K562 (cell line): ENCODE data around the gene CABLES1.

Source experiments
- HMG20A ChIP-seq: fragments of 450-650 bp; formaldehyde crosslinking; conservative IDR thresholded peaks from 2 replicates; pipeline ENCODE4 v1.4.0; 2020; ENCODE audit warnings: mild to moderate bottlenecking, mixed read lengths
- HSF4 ChIP-seq: fragments of 250-450 bp; sonication (Bioruptor Pico); IDR thresholded peaks from 2 replicates; pipeline ENCODE4 v2.1.2; 2022; ENCODE audit warnings: mild to moderate bottlenecking, moderate library complexity, borderline replicate concordance
- RNF219 ChIP-seq: fragments of 250-450 bp; sonication (Bioruptor Pico); IDR thresholded peaks from 2 replicates; pipeline ENCODE4 v1.5.0; 2022; ENCODE audit warnings: mild to moderate bottlenecking
- TRIM24 ChIP-seq, 2 experiments: fragments of 450-650 bp; IDR thresholded peaks; 2 replicates each; pipeline ENCODE4 v1.6.1; 2016
- XRCC3 ChIP-seq: fragments of 450-650 bp; IDR thresholded peaks from 2 replicates; pipeline ENCODE4 v1.6.1; 2017; ENCODE audit warnings: mild to moderate bottlenecking, moderate library complexity
- TF ChIP-seq, protein P1 (sequence below): fragments of 250-450 bp; sonication (Bioruptor Pico); IDR thresholded peaks from 2 replicates; pipeline ENCODE4 v1.5.0; 2021
- TF ChIP-seq, protein P2 (sequence below): fragments of 150-350 bp; conservative IDR thresholded peaks from 2 replicates; pipeline ENCODE4 v1.6.1; 2014; ENCODE audit warnings: low read length
- TF ChIP-seq, protein P3 (sequence below), 2 experiments: fragments of 450-650 bp; IDR thresholded peaks; 2 replicates each; pipeline ENCODE4 v1.6.1; 2018; ENCODE audit warnings: mild to moderate bottlenecking in 2 of 2, low read depth in 1 of 2; ENCODE audit not compliant: partially characterized antibody in 2 of 2
- TF ChIP-seq, protein P4 (sequence below), 3 experiments: IDR thresholded peaks in 2 of 3; conservative IDR thresholded peaks in 1 of 3; 2 replicates each; pipeline ENCODE4 v1.5.1; 2011 to 2012; ENCODE audit warnings: low read length in 3 of 3, mild to moderate bottlenecking in 3 of 3, control low read depth in 2 of 3, improper control_type of control experiment in 1 of 3, inconsistent platforms in 1 of 3, low read depth in 1 of 3, mixed read lengths in 1 of 3, moderate library complexity in 1 of 3; ENCODE audit not compliant: insufficient read depth in 2 of 3

DNA sequence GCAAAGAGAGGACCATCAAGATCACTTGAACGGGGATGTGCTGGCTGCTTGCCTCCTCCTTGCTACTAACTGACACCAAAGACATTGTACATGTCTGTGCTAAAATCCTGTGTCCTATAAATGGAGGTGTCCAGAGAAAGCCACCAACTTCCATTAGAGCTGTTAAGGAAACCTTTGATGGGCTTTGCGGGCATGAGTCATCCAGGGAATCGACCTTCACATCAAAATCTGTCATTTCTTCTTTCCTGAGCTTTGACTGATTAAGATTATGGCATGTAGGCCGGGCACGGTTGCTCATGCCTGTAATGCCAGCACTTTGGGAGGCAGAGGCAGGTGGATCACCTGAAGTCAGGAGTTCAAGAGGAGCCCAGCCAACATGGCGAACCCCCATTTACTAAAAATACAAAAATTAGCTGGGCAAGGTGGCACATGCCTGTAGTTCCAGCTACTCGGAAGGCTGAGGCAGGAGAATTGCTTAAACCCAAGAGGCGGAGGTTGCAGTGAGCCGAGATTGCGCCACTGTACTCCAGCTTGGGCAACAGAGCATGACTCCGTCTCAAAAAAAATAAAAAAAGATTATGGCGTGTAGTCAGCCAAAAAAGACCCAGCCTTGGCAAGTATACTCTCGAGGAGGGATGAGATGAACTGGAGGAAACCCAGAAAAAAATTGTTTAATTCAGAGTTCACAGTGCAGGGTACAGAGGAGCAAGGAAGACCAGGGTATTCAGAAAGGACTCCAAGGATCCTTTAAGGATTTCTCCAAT, 115.8 kb downstream of the CABLES1 start:
- no peak for TF ChIP-seq HMG20A (CRISPR knock-in tag)
- TF ChIP-seq TRIM24 (IDR thresholded peaks at IDR 0.05) = no peak
- TF ChIP-seq, protein P1, sequence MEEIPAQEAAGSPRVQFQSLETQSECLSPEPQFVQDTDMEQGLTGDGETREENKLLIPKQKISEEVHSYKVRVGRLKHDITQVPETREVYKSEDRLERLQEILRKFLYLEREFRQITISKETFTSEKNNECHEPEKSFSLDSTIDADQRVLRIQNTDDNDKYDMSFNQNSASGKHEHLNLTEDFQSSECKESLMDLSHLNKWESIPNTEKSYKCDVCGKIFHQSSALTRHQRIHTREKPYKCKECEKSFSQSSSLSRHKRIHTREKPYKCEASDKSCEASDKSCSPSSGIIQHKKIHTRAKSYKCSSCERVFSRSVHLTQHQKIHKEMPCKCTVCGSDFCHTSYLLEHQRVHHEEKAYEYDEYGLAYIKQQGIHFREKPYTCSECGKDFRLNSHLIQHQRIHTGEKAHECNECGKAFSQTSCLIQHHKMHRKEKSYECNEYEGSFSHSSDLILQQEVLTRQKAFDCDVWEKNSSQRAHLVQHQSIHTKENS (CRISPR knock-in tag) = no peak
- no peak for TF ChIP-seq XRCC3
- TF ChIP-seq, protein P2, sequence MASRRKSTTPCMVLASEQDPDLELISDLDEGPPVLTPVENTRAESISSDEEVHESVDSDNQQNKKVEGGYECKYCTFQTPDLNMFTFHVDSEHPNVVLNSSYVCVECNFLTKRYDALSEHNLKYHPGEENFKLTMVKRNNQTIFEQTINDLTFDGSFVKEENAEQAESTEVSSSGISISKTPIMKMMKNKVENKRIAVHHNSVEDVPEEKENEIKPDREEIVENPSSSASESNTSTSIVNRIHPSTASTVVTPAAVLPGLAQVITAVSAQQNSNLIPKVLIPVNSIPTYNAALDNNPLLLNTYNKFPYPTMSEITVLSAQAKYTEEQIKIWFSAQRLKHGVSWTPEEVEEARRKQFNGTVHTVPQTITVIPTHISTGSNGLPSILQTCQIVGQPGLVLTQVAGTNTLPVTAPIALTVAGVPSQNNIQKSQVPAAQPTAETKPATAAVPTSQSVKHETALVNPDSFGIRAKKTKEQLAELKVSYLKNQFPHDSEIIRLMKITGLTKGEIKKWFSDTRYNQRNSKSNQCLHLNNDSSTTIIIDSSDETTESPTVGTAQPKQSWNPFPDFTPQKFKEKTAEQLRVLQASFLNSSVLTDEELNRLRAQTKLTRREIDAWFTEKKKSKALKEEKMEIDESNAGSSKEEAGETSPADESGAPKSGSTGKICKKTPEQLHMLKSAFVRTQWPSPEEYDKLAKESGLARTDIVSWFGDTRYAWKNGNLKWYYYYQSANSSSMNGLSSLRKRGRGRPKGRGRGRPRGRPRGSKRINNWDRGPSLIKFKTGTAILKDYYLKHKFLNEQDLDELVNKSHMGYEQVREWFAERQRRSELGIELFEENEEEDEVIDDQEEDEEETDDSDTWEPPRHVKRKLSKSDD = no peak
- no peak for TF ChIP-seq RNF219
- TF ChIP-seq HSF4 (CRISPR knock-in tag) = no peak
- TF ChIP-seq, protein P3, sequence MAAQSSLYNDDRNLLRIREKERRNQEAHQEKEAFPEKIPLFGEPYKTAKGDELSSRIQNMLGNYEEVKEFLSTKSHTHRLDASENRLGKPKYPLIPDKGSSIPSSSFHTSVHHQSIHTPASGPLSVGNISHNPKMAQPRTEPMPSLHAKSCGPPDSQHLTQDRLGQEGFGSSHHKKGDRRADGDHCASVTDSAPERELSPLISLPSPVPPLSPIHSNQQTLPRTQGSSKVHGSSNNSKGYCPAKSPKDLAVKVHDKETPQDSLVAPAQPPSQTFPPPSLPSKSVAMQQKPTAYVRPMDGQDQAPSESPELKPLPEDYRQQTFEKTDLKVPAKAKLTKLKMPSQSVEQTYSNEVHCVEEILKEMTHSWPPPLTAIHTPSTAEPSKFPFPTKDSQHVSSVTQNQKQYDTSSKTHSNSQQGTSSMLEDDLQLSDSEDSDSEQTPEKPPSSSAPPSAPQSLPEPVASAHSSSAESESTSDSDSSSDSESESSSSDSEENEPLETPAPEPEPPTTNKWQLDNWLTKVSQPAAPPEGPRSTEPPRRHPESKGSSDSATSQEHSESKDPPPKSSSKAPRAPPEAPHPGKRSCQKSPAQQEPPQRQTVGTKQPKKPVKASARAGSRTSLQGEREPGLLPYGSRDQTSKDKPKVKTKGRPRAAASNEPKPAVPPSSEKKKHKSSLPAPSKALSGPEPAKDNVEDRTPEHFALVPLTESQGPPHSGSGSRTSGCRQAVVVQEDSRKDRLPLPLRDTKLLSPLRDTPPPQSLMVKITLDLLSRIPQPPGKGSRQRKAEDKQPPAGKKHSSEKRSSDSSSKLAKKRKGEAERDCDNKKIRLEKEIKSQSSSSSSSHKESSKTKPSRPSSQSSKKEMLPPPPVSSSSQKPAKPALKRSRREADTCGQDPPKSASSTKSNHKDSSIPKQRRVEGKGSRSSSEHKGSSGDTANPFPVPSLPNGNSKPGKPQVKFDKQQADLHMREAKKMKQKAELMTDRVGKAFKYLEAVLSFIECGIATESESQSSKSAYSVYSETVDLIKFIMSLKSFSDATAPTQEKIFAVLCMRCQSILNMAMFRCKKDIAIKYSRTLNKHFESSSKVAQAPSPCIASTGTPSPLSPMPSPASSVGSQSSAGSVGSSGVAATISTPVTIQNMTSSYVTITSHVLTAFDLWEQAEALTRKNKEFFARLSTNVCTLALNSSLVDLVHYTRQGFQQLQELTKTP (IDR thresholded peaks at IDR 0.05; ENCODE audit: low read depth in 1 of 2, partially characterized antibody in 2 of 2) = no peak
- TF ChIP-seq, protein P4, sequence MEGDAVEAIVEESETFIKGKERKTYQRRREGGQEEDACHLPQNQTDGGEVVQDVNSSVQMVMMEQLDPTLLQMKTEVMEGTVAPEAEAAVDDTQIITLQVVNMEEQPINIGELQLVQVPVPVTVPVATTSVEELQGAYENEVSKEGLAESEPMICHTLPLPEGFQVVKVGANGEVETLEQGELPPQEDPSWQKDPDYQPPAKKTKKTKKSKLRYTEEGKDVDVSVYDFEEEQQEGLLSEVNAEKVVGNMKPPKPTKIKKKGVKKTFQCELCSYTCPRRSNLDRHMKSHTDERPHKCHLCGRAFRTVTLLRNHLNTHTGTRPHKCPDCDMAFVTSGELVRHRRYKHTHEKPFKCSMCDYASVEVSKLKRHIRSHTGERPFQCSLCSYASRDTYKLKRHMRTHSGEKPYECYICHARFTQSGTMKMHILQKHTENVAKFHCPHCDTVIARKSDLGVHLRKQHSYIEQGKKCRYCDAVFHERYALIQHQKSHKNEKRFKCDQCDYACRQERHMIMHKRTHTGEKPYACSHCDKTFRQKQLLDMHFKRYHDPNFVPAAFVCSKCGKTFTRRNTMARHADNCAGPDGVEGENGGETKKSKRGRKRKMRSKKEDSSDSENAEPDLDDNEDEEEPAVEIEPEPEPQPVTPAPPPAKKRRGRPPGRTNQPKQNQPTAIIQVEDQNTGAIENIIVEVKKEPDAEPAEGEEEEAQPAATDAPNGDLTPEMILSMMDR (IDR thresholded peaks at IDR 0.05 in 2 of 3, conservative IDR thresholded peaks at IDR 0.05 in 1 of 3; ENCODE audit: insufficient read depth in 2 of 3, low read depth in 1 of 3, low read length in 3 of 3) = no peak
